Midbrain (tissue), 1 donor: ENCODE measurements around the gene PANX1.
A peak's percentile ranks its signal among the peaks of the same experiment; 100 is the strongest.

Source experiments
- DNase-seq: peaks from one replicate; lab custom pipeline; 2025; lab: John Stamatoyannopoulos, UW

Gene PANX1

GRCh38 chr11:94129512-94130297 is 1.1 kb downstream of the PANX1 start:
- no peak for DNase-seq

- no peak for DNase-seq
These were observed 1.8 kb downstream of the PANX1 start for GRCh38 chr11:94130298-94131046.

- DNase-seq = no peak
These were observed 2.5 kb downstream of the PANX1 start for GRCh38 chr11:94131047-94131717.

GRCh38 chr11:94131718-94132115 is 3.1 kb downstream of the PANX1 start:
- DNase-seq = no peak

GRCh38 chr11:94132152-94132558 is 3.5 kb downstream of the PANX1 start:
- DNase-seq = no peak

- DNase-seq = no peak
These were observed 4.3 kb downstream of the PANX1 start for GRCh38 chr11:94132823-94133408.

GRCh38 chr11:94133752-94134151 is 5.1 kb downstream of the PANX1 start:
- DNase-seq = no peak

- DNase-seq = peak; percentile 31
These were observed 6.2 kb downstream of the PANX1 start for GRCh38 chr11:94134651-94135512.

- no peak for DNase-seq
These were observed 10.8 kb downstream of the PANX1 start for GRCh38 chr11:94139416-94139815.

- no peak for DNase-seq
These were observed 11.6 kb downstream of the PANX1 start for GRCh38 chr11:94140154-94140655.

GRCh38 chr11:94141511-94142307 is 13.1 kb downstream of the PANX1 start:
- no peak for DNase-seq

GRCh38 chr11:94142308-94143281 is 14.0 kb downstream of the PANX1 start:
- DNase-seq = peak; percentile 41

GRCh38 chr11:94144216-94144615 is 15.6 kb downstream of the PANX1 start:
- no peak for DNase-seq

GRCh38 chr11:94144664-94145063 is 16.0 kb downstream of the PANX1 start:
- no peak for DNase-seq

GRCh38 chr11:94145431-94145830 is 16.8 kb downstream of the PANX1 start:
- no peak for DNase-seq

GRCh38 chr11:94145916-94146315 is 17.3 kb downstream of the PANX1 start:
- DNase-seq = no peak

- DNase-seq = no peak
These were observed 18.8 kb downstream of the PANX1 start for GRCh38 chr11:94147433-94147845.

GRCh38 chr11:94148189-94148588 is 19.5 kb downstream of the PANX1 start:
- no peak for DNase-seq

GRCh38 chr11:94149431-94150017 is 20.9 kb downstream of the PANX1 start:
- no peak for DNase-seq
